ENCODE data around the gene CAMK2B.

The CAMK2B gene

DNA sequence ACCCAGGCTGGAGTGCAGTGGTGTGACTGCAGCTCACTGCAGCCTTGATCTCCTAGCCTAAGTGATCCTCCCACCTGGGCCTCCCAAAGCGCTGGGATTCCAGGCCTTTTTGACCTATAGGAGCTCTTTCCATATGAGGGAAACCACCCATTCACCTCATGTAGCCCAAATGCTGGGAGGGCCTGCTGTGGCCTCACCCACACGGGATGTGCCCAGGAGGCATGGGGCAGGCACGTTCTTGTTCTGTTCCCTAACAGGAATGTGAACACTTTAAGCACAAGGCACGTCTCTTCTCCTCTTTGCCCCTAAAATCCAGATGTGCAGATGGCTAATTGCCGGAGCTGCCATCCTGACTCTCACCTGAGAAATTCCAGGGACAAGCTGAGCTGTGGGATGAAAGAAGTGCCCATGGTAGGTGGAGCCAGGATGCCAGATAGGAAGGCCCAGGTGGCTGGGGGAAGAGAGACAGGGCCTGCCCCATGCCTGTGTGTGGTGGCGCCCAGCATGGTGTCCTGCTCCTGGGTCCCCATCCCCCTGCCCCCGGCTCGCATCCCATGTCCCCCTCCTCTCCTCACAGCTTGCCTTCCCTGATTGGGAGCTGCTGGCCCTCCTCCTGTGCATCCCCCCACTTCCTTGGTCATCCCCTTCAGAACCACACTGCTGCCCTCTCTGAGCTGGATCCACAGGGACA, 17.3 kb downstream of the CAMK2B start:
- no peak for DNase-seq

DNA sequence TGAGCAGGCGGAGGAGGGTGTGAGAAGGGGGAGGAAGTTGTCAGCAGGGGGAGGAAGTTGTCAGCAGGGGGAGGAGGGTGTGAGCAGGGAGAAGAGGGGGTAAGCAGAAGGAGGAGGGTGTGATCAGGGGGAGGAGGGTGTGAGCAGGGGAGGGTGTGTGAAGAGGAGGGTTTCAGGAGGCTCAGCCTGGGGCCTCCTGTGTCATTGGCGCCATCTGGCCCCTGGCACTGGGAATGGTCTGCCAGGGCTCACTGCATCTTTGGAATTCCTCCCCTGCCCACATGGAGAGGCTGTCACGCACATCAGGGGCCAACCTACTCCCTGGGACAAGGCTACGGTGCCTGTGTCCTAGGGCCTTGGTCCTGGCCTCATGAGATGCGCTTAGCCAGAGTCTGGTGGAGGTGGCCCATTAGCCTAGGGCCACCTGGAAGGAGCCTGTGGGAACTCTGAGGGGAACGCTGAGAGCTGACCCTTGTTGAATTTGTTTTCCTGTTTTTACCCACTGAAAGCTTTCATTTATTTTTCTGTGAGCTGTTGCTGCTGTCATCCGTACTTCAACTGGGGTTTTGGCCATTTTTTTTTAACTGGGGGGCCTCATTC, 18.0 kb downstream of the CAMK2B start:
- no peak for DNase-seq

DNA sequence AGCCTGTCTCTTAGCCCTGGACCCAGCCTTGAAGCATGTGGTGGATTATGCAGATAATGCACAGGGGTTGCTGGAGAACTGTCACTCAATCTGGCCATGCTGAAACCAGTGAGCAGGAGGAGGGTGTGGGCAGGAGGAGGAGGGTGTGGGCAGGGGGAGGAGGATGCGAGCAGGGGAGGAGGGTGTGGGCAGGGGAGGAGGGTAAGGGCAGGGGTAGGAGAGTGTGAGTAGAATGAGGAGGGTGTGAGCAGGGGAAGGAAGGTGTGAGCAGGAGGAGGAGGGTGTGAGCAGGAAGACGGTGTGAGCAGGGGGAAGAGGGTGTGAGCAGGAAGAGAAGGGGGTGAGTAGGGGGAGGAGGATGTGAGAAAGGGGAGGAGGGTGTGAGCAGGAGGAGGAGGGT, 18.8 kb downstream of the CAMK2B start:
- DNase-seq = no peak

DNA sequence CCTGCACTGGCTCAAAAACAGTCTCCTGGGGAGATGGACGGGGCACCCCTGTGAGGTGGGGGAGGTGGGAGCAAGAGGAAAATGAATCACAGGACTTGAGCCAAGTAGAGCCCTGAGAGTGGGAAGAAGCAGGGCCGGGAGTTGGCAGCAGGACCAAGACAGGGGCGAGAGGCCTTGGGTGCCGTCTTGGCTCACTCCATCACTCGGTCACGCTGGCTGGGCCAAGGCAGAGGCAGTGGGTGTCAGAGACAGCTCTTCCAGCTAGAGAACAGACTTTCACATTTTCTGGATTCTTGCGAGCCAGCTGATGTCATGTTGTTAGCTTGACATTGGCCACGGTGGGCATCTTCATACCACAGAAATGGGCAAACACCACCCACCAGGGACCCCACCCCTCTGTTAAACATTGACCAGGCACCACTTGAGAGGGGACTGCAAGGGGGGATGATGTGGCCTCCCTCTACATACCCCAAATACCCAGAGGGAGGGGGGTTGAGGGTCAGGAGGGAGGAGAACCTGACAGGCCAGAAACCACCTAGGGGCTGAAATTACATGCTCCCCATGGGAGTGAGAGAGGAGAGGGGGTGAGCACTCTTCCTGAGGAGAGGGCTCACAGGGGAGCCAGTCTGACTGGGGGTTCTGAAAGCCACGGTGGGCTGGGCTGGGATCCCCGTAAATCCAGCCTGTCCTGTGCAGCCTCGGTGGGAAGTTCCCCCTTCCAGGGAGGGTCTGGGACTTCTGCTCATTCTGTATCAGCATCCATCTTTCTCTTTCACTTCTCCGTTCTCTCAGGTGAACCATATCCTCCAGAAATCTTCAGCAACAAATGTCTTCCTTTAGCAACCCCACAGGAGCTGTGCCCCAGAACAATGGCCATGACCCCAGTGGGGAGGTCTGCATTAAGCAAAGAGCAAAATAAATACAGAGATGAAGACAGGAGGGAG, 19.6 kb downstream of the CAMK2B start:
- DNase-seq = no peak

DNA sequence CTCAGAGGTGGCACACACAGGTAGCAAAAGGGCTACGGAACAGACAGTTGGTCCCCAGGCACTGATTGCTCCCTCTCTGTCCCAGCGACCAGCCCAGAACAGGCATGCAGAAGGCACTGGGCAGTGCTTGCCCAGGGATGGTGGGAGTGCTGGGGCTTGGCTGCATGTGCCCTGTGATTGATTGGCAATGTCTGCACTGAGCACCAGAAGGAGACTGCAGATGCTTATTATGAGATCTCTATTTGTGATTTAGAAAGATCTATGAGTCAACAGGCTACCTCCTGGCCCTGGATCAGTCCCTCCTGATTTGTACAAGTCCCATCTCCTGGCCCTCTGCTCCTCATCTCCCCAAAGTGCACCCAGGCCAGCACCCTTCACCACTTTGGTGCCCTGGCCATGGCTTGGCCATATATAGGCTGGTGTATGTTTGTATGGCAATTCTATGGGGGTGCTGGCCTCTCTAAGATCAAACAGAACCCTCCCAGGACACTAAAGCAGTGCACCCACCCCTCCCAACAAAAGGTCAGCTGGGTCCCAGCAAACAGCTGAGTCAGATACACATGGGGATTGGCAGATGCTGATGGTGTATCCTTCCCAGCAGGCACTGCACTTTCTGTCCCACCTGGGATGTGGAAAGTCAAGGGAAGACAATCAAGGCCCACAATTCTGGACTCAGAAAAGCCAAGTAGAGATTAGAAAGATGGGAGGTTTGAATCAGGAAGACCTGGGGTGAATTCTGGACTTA, 30.9 kb downstream of the CAMK2B start:
- no peak for DNase-seq

DNA sequence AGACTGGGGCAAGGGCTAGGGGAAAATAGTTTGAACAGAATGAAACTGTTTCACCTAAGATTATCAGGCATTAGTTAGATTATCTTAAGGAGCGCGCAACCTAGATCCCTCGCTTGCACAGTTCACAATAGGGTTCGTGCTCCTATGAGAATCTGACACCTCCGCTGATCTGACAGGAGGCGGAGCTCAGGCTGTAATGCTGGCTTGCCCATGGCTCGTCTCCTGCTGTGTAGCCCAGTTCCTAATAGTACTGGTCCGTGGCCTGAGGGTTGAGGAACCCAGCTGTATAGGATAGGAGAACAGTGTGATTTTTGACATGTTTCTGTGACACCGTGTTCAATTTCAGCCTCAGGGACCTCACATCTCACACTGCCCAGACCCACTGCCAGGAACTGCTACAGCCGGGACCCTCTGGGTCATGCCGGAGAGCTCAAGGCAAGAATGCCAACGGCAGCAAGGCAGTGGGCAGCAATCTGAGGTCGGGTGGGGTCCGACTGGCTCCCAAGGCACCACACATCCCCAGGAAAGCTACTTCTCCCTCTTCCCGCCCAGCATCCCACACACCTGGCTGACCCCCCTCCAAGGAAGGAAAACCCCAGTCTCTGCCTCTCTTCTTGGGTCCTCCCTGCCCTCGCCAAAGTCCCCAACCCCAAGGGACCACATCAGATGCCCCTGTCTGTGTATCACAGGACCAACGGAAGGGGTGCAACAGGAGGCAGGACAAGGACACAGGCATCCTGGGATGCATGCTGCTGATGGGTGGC, 31.7 kb downstream of the CAMK2B start:
- DNase-seq = no peak

DNA sequence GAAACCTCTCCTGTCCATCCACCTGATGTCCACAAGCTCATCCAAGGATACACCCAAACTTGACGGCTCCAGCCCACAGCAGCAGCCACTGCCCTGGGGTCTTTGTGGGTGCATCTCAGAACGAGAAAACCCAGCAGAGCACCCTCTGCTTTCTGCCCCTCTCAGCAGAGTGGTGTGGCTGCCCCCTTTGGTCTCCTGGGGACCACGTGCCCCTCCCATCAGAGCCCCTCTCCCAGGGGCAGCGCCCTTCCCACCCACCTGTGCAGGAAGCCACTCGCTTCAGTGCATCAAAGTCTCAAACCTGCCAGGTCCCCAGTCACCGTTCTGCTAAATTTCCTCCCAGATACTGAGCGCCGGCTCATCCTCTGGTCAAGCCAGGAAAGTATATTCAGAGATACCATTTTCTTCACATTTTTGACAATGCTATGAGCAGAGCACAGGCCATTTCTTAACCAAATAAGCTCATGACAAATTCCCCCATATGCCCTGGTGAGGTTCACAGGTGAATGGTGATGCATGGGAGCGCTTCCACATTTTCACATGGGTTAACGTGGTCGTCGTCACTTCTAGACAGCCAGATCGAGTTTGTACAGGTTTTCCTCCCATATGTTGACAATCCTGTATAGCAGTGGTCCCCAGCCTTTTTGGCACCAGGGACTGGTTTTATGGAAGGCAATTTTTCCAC, 32.4 kb downstream of the CAMK2B start:
- DNase-seq = no peak

DNA sequence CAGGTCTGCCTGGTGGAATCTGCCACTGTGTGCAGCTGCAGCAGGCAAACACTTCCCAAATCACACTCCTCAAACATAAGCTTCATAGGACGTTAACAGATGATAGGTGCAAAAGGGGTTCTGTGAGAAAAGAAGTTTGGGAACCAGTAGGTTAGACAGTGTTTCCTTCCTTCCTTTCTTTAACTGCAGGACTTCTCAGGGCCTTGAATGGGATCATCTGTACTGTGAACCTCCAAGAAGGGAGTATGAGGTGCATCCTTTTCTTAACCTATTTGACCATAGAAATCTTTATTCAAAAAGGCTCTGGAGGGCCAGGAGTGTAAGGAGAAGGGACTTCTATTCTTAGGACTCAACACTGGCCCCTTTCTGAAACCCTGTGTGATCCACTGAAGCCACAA, 33.0 kb downstream of the CAMK2B start:
- DNase-seq = no peak

DNA sequence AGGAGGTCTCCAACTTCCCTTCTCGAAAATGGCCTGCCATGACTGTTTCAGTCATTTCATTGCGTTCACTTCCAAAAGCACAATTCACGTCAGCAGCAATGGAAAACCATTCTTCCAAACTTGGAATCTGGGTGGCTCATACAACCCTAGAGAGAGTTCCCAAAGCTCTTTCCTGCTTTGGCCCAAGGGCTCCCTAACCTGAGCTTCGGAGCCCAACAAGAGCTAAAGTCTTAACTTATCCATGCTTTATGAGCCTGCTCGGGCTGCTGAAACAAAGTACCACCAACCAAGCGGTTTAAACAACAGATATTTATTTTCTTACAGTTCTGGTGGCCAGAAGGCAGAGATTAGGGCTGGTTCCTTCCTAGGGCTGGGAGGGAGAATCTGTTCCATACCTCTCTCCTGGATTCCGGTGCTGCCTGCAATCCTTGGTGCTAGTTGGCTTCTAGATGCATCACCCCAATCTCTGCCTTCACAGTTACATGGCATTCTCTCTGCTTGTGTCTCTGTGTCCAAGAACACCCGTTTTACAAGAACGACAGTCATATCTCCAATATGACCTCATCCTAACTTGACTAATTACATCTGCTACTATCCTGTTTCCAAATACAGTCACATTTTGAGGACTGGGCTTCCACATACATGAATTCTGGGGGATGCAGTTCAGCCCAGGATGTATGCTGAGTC, 33.5 kb downstream of the CAMK2B start:
- no peak for DNase-seq

DNA sequence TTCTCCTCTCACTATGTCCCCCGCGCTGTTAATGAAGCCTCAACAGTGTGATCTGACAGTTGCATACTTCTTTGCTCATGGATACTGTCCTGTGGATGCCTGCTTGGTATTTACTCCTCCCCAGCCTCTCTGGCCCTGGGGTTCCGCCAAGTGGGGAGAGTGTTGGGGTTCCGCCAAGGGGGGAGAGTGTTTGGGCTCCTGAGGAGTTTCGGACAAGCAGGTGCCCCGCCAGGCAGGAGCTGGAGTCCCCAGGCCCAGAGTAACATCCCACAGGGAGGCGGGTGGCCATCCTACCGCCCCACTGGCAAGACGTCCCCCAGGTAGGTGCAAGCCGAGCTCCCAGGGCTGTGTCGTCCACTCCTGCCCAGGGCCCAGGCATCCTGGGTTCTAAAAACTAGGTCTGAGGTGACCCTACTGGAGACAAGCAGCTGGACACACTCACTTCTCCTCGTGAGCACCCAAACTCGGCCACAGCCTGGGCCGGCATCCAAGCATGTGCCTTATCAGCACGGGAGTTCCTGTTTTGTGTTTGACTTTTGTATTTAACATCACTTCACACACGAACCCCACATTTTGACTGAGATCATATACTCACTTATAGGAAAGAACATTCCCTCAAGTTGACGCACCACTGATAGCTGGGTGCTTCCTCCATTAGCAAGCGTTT, 34.2 kb downstream of the CAMK2B start:
- no peak for DNase-seq

DNA sequence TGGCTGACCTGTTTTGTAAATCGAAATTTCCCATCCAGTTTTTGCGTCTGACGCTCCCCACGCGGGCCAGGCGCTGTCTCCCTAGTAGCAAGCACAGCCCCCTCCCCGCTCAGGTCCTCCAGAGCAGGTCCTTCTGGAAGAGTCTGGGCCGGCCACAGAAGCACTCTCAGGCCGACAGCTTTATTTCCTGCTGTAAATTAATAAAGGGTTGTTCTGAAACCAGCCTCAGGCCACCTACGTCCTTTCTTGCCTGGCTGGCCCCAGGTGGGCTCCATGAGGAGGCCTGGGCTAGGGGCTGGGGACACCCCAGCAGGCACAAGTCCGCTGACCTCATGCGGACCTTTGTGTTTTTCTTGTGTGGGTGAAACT, 35.2 kb downstream of the CAMK2B start:
- no peak for DNase-seq

DNA sequence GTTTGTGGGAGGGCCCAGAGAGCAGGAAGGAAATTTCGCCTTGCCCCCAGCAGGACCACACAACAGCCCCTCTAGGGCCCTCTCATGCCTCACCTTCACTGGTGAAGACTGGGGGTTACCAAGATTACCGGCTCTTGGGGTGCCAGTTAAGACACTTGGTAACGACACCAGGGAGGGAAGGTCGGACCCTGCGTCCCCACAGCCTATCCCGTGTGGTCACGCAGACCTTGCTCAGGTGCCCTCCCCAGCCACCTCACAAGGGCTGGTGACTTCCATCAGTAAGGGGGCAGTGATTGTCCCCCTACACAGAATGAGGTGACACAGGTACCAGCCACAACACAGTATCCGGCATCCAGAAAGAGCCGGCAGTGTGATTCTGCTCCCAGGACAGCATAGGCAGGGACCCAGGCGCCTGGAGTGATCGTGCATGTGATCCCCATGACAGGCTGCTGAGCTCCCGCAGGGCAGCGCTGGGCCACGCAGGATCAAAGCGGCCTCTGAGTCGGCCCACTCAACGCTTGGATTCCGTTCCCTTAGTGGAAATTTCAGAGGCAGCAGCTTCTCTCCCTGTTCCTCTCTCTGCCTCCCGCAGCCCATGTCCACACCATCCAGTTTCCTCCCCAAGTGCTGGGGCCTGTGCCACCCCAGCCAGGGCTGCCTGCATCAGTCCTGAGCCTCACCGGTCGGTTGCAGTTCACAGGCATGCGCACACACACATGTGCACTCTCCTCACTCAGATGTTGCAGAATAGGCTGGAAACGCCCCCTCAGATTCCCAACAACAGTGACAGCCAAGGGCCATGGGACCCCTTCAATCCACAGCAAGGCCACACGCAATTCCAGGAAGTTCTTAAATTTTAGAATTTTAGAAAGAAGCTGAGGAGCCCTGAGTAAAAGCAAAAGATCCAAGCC, 35.8 kb downstream of the CAMK2B start:
- no peak for DNase-seq

DNA sequence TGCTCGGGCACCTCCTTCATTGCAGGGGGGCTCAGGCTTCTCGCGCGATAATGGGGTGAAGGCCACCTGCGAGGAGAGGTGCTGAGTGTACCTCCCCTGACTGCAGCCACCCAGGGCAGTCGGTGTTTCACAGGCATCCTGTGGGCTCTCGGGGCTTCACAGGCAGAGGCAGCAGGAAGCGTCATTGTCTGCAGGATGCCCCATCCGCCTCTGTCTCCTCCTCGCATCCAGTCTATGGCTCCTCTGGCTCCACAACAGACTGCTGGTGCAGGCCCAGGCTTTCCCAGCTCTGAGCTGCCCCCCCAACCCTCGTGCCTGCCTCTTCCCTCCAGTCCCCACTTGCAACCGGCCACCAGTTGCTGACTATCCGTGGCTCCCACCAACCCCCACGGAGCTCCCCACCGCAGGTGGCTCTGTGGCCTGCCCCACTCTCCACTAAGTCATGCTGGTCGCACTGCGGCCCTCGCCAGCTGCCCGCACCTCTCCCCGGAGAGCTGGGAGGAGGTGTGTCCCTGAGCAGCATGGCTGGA, 36.5 kb downstream of the CAMK2B start:
- no peak for DNase-seq

DNA sequence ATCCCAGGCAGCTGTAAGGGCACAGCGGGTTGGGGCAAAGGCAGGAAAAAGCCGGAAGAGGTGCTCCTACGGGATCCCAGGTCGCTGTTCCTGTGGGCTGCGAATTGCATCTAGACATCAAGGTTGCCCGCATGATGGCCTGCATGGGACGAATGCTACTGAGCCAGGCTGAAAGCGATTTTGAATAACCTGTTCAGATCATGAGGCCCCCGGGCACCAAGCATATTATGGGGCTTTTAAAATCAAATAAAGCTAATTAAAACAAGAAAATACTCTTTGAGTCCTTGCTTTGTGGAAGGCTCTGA, 37.1 kb downstream of the CAMK2B start:
- DNase-seq = no peak

DNA sequence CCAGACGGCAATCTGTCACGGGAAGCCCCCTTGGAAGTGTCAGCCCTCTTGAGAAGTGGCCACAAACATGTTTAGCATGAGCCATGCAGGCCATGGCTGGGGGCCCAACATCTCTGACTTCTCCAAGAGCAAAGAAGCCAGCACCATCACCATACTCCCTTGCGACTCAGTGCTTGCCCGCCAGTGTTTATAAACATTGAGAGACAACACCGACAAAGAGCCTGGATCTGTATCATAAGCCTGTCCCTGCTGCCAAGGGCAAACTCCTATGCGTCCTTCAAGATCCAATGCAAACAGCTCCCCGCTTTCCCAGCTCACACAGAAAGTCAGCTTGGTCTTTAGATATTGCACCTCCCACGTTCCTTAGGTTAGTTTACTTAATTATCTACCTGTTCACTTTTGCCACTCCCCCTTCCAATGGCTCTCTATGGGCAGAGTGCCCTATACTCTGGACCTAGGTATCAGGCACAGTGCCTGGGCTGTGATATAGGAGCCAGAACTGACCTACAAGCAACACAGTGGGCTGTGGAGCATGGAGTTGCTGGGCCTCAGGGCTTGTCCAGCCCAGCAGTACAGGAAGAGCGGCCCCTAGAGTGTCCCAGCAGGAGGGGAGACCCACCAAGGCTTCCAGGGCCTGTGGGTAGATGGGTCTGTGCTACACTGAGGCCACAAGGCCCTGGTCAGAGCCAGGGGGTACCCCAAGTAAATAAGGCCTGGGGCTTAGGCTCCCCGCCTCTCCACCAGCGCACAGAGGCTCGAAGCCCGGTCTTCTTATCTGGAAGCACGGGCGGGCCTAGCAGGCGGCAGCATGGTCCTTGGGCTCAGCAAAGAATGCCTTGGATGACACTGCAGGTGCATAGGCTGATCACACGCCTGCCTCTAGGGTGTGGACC, 37.7 kb downstream of the CAMK2B start:
- no peak for DNase-seq

DNA sequence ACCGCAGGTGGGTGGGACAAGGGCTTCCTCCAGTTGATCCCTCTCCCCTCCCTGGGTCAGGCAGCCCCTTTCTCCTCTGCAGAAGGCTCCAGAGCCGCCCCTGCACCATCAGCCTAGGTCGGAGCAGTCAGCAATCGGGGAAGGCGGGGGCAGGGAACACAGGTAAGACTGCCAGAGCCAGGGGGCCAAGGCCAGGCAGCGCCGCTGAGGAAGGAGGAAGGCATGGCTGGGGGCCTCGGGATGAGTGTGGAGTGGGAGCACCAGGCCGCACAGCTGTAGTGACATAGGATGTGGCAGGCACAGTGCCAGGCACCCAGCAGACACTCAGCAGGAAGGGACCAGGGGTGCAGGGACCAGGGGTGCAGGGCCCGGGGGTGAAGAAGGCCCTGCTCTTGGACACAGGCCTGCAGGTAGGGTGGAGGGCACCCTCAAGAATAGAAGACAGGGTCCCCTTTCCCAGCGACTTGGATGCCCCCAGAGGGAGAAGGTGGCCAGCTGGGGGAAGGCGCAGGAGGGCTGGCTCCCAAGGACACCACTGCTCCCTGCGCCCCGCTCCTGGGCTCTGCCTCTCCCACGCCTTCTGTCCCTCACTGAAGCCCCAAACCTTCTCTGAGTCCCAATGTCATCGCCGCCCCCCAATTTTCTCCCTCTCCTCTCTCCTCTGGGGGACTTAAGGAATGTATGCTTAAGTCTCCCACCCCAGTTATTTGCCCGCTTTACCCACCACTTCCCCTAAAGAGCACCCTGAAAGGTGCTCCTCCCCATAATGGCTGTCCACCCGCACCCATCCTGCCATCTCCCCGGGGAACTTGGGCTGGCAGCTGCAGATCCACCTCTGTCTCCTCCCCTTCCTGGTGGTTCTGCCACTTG, 38.5 kb downstream of the CAMK2B start:
- no peak for DNase-seq

DNA sequence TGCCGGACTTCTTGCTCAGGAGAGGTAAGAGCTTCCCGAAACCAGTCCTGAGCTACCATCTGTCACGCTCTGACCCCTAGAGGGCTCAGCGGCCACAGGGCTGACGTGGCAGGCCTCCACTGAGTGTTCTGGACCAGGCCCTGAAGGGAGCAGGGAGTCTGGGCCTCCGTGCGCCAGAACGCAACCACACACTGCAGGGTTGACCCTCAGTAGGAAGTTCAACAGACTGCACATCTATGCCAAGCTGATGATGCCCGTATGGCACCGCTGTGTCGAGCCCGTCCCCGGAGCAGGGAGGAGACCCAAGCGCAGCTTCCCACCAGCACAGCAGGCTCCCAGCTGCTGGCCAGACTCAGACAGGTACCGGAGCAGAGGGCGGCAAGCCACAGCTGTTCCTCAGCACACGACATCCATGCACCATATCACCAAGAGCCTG, 39.2 kb downstream of the CAMK2B start:
- DNase-seq = no peak
